ENCODE measurements around the gene PIK3R2. TPM values are rescaled to one million over a fixed set of nuclear protein-coding genes. Genes with fewer than 3 reads are reported as not detected.

Gene PIK3R2
- total and polyA plus RNA-seq, 4 donors = 1.5 to 37.8 (median 7.7) TPM

DNA sequence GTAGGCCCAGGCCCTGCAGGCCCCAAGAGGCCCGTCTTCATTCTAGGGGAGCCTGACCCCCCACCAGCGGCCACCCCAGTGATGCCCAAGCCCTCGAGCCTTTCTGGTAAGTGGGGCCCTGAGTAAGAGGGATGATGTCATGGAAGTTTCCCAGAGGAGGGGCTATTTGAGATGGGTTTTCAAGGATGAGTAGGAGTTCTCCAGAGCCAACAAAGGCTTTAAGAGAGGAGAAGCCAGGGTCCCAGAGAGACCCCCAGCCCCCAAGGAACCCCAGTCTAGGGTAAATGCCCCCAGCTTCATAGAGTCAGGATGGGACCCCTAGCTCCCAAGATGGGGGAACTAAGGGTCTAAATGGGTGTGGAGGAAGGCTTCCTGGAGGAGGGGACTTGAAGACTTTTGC lies 9.1 kb upstream of the PIK3R2 start:
- H3K9me3 ChIP-seq (ENCODE audit: control insufficient read depth in 4 of 4, low read length in 3 of 4) = no peaks in the 10 kb centered on the region
- peaks cover 0 to 5% (median 3%) of the 10 kb centered on the region in 4 donors for H3K4me1 ChIP-seq (ENCODE audit: control insufficient read depth in 4 of 4, insufficient read depth in 4 of 4, low read length in 3 of 4)
- no peak for DNase-seq (ENCODE audit: low spot score)
- WGBS = 96% methylated on average over 3 of the region's 3 CpGs
- no peaks in the 10 kb centered on the region for H3K27me3 ChIP-seq (ENCODE audit: control insufficient read depth in 4 of 4, insufficient read depth in 4 of 4, low read length in 3 of 4)
- peaks cover 24 to 52% (median 38%) of the 10 kb centered on the region in 4 donors for H3K36me3 ChIP-seq (ENCODE audit: control insufficient read depth in 4 of 4, insufficient read depth in 3 of 4, low read depth in 1 of 4, low read length in 3 of 4)
- no peak for TF ChIP-seq NR2F2 (IDR thresholded peaks at IDR 0.05)
- TF ChIP-seq, protein P1, sequence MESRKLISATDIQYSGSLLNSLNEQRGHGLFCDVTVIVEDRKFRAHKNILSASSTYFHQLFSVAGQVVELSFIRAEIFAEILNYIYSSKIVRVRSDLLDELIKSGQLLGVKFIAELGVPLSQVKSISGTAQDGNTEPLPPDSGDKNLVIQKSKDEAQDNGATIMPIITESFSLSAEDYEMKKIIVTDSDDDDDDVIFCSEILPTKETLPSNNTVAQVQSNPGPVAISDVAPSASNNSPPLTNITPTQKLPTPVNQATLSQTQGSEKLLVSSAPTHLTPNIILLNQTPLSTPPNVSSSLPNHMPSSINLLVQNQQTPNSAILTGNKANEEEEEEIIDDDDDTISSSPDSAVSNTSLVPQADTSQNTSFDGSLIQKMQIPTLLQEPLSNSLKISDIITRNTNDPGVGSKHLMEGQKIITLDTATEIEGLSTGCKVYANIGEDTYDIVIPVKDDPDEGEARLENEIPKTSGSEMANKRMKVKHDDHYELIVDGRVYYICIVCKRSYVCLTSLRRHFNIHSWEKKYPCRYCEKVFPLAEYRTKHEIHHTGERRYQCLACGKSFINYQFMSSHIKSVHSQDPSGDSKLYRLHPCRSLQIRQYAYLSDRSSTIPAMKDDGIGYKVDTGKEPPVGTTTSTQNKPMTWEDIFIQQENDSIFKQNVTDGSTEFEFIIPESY (IDR thresholded peaks at IDR 0.05) = no peak
- TF ChIP-seq, protein P2, sequence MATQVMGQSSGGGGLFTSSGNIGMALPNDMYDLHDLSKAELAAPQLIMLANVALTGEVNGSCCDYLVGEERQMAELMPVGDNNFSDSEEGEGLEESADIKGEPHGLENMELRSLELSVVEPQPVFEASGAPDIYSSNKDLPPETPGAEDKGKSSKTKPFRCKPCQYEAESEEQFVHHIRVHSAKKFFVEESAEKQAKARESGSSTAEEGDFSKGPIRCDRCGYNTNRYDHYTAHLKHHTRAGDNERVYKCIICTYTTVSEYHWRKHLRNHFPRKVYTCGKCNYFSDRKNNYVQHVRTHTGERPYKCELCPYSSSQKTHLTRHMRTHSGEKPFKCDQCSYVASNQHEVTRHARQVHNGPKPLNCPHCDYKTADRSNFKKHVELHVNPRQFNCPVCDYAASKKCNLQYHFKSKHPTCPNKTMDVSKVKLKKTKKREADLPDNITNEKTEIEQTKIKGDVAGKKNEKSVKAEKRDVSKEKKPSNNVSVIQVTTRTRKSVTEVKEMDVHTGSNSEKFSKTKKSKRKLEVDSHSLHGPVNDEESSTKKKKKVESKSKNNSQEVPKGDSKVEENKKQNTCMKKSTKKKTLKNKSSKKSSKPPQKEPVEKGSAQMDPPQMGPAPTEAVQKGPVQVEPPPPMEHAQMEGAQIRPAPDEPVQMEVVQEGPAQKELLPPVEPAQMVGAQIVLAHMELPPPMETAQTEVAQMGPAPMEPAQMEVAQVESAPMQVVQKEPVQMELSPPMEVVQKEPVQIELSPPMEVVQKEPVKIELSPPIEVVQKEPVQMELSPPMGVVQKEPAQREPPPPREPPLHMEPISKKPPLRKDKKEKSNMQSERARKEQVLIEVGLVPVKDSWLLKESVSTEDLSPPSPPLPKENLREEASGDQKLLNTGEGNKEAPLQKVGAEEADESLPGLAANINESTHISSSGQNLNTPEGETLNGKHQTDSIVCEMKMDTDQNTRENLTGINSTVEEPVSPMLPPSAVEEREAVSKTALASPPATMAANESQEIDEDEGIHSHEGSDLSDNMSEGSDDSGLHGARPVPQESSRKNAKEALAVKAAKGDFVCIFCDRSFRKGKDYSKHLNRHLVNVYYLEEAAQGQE (IDR thresholded peaks at IDR 0.05) = no peak
- TF ChIP-seq GABPA (IDR thresholded peaks at IDR 0.05 in 1 of 2, conservative IDR thresholded peaks at IDR 0.05 in 1 of 2) = no peak
- TF ChIP-seq HNF4G (IDR thresholded peaks at IDR 0.05) = no peak
- no peak overlapping the region for H3K9ac ChIP-seq (ENCODE audit: low read depth in 1 of 2, low read length in 2 of 2)
- no peak overlapping the region for H3K4me3 ChIP-seq (ENCODE audit: low read depth in 1 of 3, low read length in 3 of 3)
- H3K27ac ChIP-seq (ENCODE audit: low read depth in 1 of 2, low read length in 2 of 2) = no peak overlapping the region

DNA sequence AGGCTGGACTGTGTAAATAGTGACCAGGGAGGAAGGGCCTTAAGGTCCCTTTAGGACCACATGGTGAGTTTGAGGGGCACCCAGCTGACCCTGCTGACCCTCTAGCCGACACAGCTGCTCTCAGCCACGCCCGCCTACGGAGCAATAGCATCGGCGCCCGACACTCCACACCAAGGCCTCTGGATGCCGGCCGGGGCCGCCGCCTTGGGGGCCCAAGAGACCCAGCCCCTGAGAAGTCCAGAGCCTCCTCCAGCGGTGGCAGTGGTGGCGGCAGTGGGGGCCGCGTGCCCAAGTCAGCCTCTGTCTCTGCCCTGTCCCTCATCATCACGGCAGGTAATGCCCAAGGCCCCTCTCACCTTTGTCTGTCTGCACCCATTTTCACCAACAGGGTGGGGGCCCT lies 8.6 kb upstream of the PIK3R2 start:
- Histone ChIP-seq H3K27me3 (ENCODE audit: control insufficient read depth in 4 of 4, insufficient read depth in 4 of 4, low read length in 3 of 4) (no peaks in the 10 kb centered on the region), H3K9ac (ENCODE audit: low read depth in 1 of 2, low read length in 2 of 2) (no peak overlapping the region), H3K4me3 (ENCODE audit: low read depth in 1 of 3, low read length in 3 of 3) (no peak overlapping the region), H3K36me3 (ENCODE audit: control insufficient read depth in 4 of 4, insufficient read depth in 3 of 4, low read depth in 1 of 4, low read length in 3 of 4) (peaks cover 24 to 52% (median 38%) of the 10 kb centered on the region in 4 donors), H3K9me3 (ENCODE audit: control insufficient read depth in 4 of 4, low read length in 3 of 4) (no peaks in the 10 kb centered on the region), H3K27ac (ENCODE audit: low read depth in 1 of 2, low read length in 2 of 2) (no peak overlapping the region), H3K4me1 (ENCODE audit: control insufficient read depth in 4 of 4, insufficient read depth in 4 of 4, low read length in 3 of 4) (peaks cover 0 to 4% (median 2%) of the 10 kb centered on the region in 4 donors)
- no peak for DNase-seq (ENCODE audit: low spot score)
- WGBS = 93% methylated on average over 16 of the region's 16 CpGs
- TF ChIP-seq RAD21 (IDR thresholded peaks at IDR 0.05) (no peak), HNF4A (conservative IDR thresholded peaks at IDR 0.05) (no peak), FOXA2 (IDR thresholded peaks at IDR 0.05) (no peak), EGR1 (IDR thresholded peaks at IDR 0.05; ENCODE audit: low read depth in 2 of 2) (no peak), SP1 (IDR thresholded peaks at IDR 0.05) (no peak), NR2F2 (IDR thresholded peaks at IDR 0.05) (no peak), YY1 (IDR thresholded peaks at IDR 0.05) (no peak), TAF1 (conservative IDR thresholded peaks at IDR 0.05) (no peak), GABPA (IDR thresholded peaks at IDR 0.05 in 1 of 2, conservative IDR thresholded peaks at IDR 0.05 in 1 of 2) (no peak), RXRA (IDR thresholded peaks at IDR 0.05) (no peak), FOXA1 (IDR thresholded peaks at IDR 0.05) (no peak)
- TF ChIP-seq, protein P2 (IDR thresholded peaks at IDR 0.05) = no peak
- TF ChIP-seq, protein P3, sequence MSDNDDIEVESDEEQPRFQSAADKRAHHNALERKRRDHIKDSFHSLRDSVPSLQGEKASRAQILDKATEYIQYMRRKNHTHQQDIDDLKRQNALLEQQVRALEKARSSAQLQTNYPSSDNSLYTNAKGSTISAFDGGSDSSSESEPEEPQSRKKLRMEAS (IDR thresholded peaks at IDR 0.05) = no peak
- TF ChIP-seq, protein P4, sequence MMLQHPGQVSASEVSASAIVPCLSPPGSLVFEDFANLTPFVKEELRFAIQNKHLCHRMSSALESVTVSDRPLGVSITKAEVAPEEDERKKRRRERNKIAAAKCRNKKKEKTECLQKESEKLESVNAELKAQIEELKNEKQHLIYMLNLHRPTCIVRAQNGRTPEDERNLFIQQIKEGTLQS (IDR thresholded peaks at IDR 0.05) = no peak
- TF ChIP-seq, protein P5, sequence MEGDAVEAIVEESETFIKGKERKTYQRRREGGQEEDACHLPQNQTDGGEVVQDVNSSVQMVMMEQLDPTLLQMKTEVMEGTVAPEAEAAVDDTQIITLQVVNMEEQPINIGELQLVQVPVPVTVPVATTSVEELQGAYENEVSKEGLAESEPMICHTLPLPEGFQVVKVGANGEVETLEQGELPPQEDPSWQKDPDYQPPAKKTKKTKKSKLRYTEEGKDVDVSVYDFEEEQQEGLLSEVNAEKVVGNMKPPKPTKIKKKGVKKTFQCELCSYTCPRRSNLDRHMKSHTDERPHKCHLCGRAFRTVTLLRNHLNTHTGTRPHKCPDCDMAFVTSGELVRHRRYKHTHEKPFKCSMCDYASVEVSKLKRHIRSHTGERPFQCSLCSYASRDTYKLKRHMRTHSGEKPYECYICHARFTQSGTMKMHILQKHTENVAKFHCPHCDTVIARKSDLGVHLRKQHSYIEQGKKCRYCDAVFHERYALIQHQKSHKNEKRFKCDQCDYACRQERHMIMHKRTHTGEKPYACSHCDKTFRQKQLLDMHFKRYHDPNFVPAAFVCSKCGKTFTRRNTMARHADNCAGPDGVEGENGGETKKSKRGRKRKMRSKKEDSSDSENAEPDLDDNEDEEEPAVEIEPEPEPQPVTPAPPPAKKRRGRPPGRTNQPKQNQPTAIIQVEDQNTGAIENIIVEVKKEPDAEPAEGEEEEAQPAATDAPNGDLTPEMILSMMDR (IDR thresholded peaks at IDR 0.05; ENCODE audit: low read depth, low read length, missing input control) = no peak
